Loucy (cell line): ENCODE data around the gene WNK1.

ENCODE experiments used
- H2AFZ ChIP-seq: fragments of 200-600 bp; sonication (generic); 2 replicates; pipeline ENCODE4 v1.6.0; 2016; ENCODE audit warnings: antibody characterized with exemption, mild to moderate bottlenecking, low read length, moderate library complexity
- H3F3A ChIP-seq: fragments of 200-600 bp; 2 replicates; pipeline ENCODE4 v1.6.0; 2016; ENCODE audit warnings: antibody characterized with exemption, low read depth, mild to moderate bottlenecking
- H3K27me3 ChIP-seq: fragments of 200-600 bp; sonication (generic); 2 replicates; pipeline ENCODE4 v1.6.1; 2014; ENCODE audit warnings: low read length, mild to moderate bottlenecking; ENCODE audit not compliant: insufficient read depth, poor library complexity, severe bottlenecking
- H3K36me3 ChIP-seq: fragments of 200-600 bp; sonication (generic); 2 replicates; pipeline ENCODE4 v1.6.1; 2016; ENCODE audit warnings: low read length; ENCODE audit not compliant: insufficient read depth
- H3K4me1 ChIP-seq: fragments of 200-600 bp; sonication (generic); 2 replicates; pipeline ENCODE4 v1.5.1; 2014; ENCODE audit warnings: low read length, mild to moderate bottlenecking; ENCODE audit not compliant: insufficient read depth, poor library complexity, severe bottlenecking
- H3K4me2 ChIP-seq: fragments of 200-600 bp; sonication (generic); 2 replicates; pipeline ENCODE4 v1.6.0; 2014; ENCODE audit warnings: antibody characterized with exemption, low read length, low read depth, mild to moderate bottlenecking; ENCODE audit not compliant: poor library complexity, severe bottlenecking
- H3K4me3 ChIP-seq: fragments of 200-600 bp; sonication (generic); 2 replicates; pipeline ENCODE4 v1.5.1; 2014; ENCODE audit warnings: low read length, mild to moderate bottlenecking, mixed read lengths; ENCODE audit not compliant: poor library complexity, severe bottlenecking
- H3K79me2 ChIP-seq: fragments of 200-600 bp; sonication (generic); 2 replicates; pipeline ENCODE4 v1.6.1; 2014; ENCODE audit warnings: low read length; ENCODE audit not compliant: insufficient read depth
- H3K9ac ChIP-seq: fragments of 200-600 bp; sonication (generic); 2 replicates; pipeline ENCODE4 v1.6.0; 2014; ENCODE audit warnings: mild to moderate bottlenecking, low read depth, low read length, moderate library complexity; ENCODE audit not compliant: poor library complexity, severe bottlenecking
- H3K9me2 ChIP-seq: fragments of 200-600 bp; sonication (generic); replicated peaks from 2 replicates; pipeline ENCODE4 v1.6.1; 2016; ENCODE audit warnings: low read depth, low read length, mixed read lengths
- H3K9me3 ChIP-seq: fragments of 200-600 bp; sonication (generic); 2 replicates; pipeline ENCODE4 v1.6.1; 2014; ENCODE audit warnings: mild to moderate bottlenecking, antibody characterized with exemption, low read length, low read depth; ENCODE audit not compliant: insufficient read depth
- H4K20me1 ChIP-seq: fragments of 200-600 bp; sonication (generic); 2 replicates; pipeline ENCODE4 v1.6.0; 2014; ENCODE audit warnings: antibody characterized with exemption, low read length, mild to moderate bottlenecking; ENCODE audit not compliant: insufficient read depth, poor library complexity, severe bottlenecking
- EZH2phosphoT487 ChIP-seq: fragments of 200-600 bp; IDR thresholded peaks from 2 replicates; pipeline ENCODE4 v1.6.1; 2018; ENCODE audit warnings: antibody characterized with exemption, mild to moderate bottlenecking, moderate library complexity, borderline replicate concordance
- TF ChIP-seq, protein P1 (sequence below): fragments of 200-600 bp; sonication (generic); conservative IDR thresholded peaks from 2 replicates; pipeline ENCODE4 v1.5.1; 2014; ENCODE audit warnings: mild to moderate bottlenecking, antibody characterized with exemption, low read length

The WNK1 gene

GRCh38 chr12:911191-911826 is 158.9 kb downstream of the WNK1 start:
- Histone ChIP-seq H4K20me1 (no peaks in the 10 kb centered on the region), H3K4me3 (no peak overlapping the region), H3F3A (peaks cover 10% of the 10 kb centered on the region; the same call in 1 of the 2 replicates), H3K27me3 (no peaks in the 10 kb centered on the region), H3K79me2 (no peaks in the 10 kb centered on the region), H2AFZ (no peak overlapping the region), H3K9ac (no peak overlapping the region), H3K36me3 (peaks cover 85% of the 10 kb centered on the region), H3K4me2 (no peak overlapping the region), H3K4me1 (peaks cover 15% of the 10 kb centered on the region), H3K9me2 (no peaks in the 10 kb centered on the region), H3K9me3 (no peaks in the 10 kb centered on the region)
- TF ChIP-seq EZH2phosphoT487 = no peak
- TF ChIP-seq, protein P1, sequence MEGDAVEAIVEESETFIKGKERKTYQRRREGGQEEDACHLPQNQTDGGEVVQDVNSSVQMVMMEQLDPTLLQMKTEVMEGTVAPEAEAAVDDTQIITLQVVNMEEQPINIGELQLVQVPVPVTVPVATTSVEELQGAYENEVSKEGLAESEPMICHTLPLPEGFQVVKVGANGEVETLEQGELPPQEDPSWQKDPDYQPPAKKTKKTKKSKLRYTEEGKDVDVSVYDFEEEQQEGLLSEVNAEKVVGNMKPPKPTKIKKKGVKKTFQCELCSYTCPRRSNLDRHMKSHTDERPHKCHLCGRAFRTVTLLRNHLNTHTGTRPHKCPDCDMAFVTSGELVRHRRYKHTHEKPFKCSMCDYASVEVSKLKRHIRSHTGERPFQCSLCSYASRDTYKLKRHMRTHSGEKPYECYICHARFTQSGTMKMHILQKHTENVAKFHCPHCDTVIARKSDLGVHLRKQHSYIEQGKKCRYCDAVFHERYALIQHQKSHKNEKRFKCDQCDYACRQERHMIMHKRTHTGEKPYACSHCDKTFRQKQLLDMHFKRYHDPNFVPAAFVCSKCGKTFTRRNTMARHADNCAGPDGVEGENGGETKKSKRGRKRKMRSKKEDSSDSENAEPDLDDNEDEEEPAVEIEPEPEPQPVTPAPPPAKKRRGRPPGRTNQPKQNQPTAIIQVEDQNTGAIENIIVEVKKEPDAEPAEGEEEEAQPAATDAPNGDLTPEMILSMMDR = no peak

- no peaks in the 10 kb centered on the region for H4K20me1 ChIP-seq
- H3K4me2 ChIP-seq = no peak overlapping the region
- H3K9me2 ChIP-seq = no peaks in the 10 kb centered on the region
- H3K9me3 ChIP-seq = no peaks in the 10 kb centered on the region
- no peak overlapping the region for H3K4me3 ChIP-seq
- peaks cover 85% of the 10 kb centered on the region for H3K36me3 ChIP-seq
- TF ChIP-seq, protein P1 = no peak
- no peak for TF ChIP-seq EZH2phosphoT487
- no peak overlapping the region for H2AFZ ChIP-seq
- peaks cover 15% of the 10 kb centered on the region for H3K4me1 ChIP-seq
- H3K79me2 ChIP-seq = no peaks in the 10 kb centered on the region
- peaks cover 10% of the 10 kb centered on the region; the same call in 1 of the 2 replicates for H3F3A ChIP-seq
- no peak overlapping the region for H3K9ac ChIP-seq
- no peaks in the 10 kb centered on the region for H3K27me3 ChIP-seq
Measured at GRCh38 chr12:912466-913235, 160.3 kb downstream of the WNK1 start.

- Histone ChIP-seq H3K36me3 (peaks cover 73% of the 10 kb centered on the region), H3K4me1 (peaks cover 15% of the 10 kb centered on the region), H4K20me1 (no peaks in the 10 kb centered on the region), H3K79me2 (no peaks in the 10 kb centered on the region), H3K27me3 (no peaks in the 10 kb centered on the region), H3K9me2 (no peaks in the 10 kb centered on the region), H3K9ac (no peak overlapping the region), H3K9me3 (no peaks in the 10 kb centered on the region), H2AFZ (no peak overlapping the region), H3K4me2 (no peak overlapping the region), H3F3A (peaks cover 7% of the 10 kb centered on the region; the same call in 1 of the 2 replicates), H3K4me3 (no peak overlapping the region)
- TF ChIP-seq EZH2phosphoT487 = no peak
- TF ChIP-seq, protein P1 = no peak
Measured at GRCh38 chr12:913919-914698, 161.7 kb downstream of the WNK1 start.
